Measurements from ENCODE around the gene PDS5B. TPM values are rescaled to one million over a fixed set of nuclear protein-coding genes. Genes with fewer than 3 reads are reported as not detected.

PDS5B gene
- total RNA-seq, 1 donor from 2014 or later = 49.4 TPM

DNA sequence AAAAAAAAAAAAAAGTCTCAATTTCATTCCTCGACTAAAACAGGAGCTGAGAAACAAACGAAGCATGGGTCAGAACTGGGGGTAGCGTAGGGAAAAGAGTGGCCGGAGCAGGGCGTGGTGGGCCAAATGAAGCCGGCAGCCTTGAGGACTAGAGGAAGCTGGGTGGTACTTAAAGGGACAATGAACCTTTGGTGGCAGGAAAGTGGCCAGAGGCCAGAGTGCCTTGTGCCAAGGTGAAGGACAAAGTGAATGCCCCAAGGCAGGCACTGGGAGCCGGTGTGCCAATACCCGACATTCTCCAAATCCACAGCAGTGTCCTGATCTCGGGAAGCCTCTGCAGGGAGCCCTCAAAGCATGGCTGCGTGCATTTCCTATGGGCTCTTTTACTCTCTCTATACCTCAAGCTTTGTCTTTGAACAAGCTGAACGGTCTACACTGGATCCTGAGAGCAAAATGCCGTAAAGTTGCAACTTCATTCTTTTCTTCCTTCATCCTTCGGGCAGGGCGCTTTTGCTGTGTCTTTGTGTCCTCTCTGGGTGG, 235.0 kb downstream of the PDS5B start:
- H3K9me3 ChIP-seq = no peaks in the 10 kb centered on the region
- H3K4me1 ChIP-seq = no peaks in the 10 kb centered on the region
- no peaks in the 10 kb centered on the region for H3K27me3 ChIP-seq
- no peak overlapping the region for H3K27ac ChIP-seq
- H3K4me3 ChIP-seq = no peak overlapping the region
- H3K36me3 ChIP-seq = no peaks in the 10 kb centered on the region
- TF ChIP-seq POLR2AphosphoS5 (IDR thresholded peaks at IDR 0.05; ENCODE audit: insufficient read depth in 1 of 2, low read depth in 1 of 2) (no peak), POLR2A (IDR thresholded peaks at IDR 0.05) (no peak)
- TF ChIP-seq, protein P1, sequence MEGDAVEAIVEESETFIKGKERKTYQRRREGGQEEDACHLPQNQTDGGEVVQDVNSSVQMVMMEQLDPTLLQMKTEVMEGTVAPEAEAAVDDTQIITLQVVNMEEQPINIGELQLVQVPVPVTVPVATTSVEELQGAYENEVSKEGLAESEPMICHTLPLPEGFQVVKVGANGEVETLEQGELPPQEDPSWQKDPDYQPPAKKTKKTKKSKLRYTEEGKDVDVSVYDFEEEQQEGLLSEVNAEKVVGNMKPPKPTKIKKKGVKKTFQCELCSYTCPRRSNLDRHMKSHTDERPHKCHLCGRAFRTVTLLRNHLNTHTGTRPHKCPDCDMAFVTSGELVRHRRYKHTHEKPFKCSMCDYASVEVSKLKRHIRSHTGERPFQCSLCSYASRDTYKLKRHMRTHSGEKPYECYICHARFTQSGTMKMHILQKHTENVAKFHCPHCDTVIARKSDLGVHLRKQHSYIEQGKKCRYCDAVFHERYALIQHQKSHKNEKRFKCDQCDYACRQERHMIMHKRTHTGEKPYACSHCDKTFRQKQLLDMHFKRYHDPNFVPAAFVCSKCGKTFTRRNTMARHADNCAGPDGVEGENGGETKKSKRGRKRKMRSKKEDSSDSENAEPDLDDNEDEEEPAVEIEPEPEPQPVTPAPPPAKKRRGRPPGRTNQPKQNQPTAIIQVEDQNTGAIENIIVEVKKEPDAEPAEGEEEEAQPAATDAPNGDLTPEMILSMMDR (IDR thresholded peaks at IDR 0.05) = no peak
- intact Hi-C loops (cut with DNase I) = no loop called here
- DNase-seq (ENCODE audit: extremely low spot score in 2 of 2) = no peak

DNA sequence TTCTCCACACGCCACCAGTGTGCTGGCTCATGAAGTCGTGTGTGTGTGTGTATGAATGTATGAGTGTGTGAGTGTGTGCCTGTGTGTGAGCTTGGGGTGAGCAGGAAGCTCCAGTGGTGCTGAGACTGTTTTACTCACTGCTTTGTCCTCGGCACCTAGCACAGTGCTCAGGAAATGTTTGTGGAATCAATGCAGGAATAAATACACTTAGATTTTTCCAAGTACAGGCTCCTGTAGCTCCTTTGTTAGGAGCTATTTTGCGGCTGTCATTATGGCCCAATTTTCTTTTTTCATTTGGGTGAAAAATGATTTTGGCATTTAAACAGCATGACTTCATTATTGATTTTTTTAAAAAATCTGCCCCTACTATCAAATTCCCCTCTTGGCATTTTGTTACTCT, 236.5 kb downstream of the PDS5B start:
- Histone ChIP-seq H3K4me3 (no peak overlapping the region), H3K36me3 (no peaks in the 10 kb centered on the region), H3K27me3 (no peaks in the 10 kb centered on the region), H3K4me1 (no peaks in the 10 kb centered on the region), H3K9me3 (no peaks in the 10 kb centered on the region), H3K27ac (no peak overlapping the region)
- intact Hi-C loops (cut with DNase I) = no loop called here
- TF ChIP-seq, protein P1 (IDR thresholded peaks at IDR 0.05) = no peak
- TF ChIP-seq POLR2AphosphoS5 (IDR thresholded peaks at IDR 0.05; ENCODE audit: insufficient read depth in 1 of 2, low read depth in 1 of 2) = no peak
- TF ChIP-seq POLR2A (IDR thresholded peaks at IDR 0.05) = no peak
- no peak for DNase-seq (ENCODE audit: extremely low spot score in 2 of 2)

DNA sequence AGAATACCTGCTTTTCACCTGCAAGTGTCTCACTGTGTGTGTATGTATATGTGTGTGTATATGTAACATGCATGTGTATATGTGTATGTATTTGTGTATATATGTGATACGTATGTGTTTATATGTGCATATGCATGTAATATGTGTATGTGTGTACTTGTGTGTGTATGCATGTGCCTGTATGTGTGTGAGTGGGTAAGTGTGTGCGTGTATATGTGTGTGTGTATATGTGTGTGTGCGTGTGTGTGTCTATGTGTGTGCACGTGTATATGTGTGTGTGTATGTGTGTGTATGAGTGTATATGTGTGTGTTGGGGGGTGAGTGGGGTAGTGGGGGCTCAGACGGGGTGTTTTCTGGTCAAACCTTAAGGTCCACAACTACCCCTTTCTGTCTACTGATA, 237.3 kb downstream of the PDS5B start:
- no peaks in the 10 kb centered on the region for H3K27me3 ChIP-seq
- DNase-seq (ENCODE audit: extremely low spot score in 2 of 2) = no peak
- H3K4me1 ChIP-seq = no peaks in the 10 kb centered on the region
- no peak overlapping the region for H3K4me3 ChIP-seq
- intact Hi-C loops (cut with DNase I) = no loop called here
- TF ChIP-seq POLR2A (IDR thresholded peaks at IDR 0.05) (no peak), POLR2AphosphoS5 (IDR thresholded peaks at IDR 0.05; ENCODE audit: insufficient read depth in 1 of 2, low read depth in 1 of 2) (no peak)
- TF ChIP-seq, protein P1 (IDR thresholded peaks at IDR 0.05) = no peak
- H3K9me3 ChIP-seq = no peaks in the 10 kb centered on the region
- H3K27ac ChIP-seq = no peak overlapping the region
- no peaks in the 10 kb centered on the region for H3K36me3 ChIP-seq

DNA sequence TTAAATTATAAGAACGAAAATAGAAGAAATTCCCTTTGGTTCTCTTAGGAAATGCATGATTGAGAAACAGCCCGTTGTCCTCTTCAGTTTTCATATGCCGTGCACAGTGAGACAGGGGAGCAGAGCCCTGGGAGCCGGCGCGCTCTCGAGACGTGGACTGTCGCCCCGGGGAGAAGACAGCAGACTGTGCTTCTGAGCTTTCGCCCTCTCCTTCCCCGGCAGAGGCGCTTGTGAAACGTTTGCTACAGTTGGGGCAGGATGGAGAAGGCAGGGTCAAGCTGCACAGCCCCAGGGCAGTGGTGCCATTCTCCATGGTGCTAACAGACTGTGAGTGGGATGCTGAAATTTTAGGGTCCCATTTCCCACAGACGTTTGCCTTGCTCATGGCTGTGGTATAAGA, 237.8 kb downstream of the PDS5B start:
- H3K27ac ChIP-seq = no peak overlapping the region
- no peak for DNase-seq (ENCODE audit: extremely low spot score in 2 of 2)
- H3K36me3 ChIP-seq = no peaks in the 10 kb centered on the region
- TF ChIP-seq POLR2A (IDR thresholded peaks at IDR 0.05) (no peak), POLR2AphosphoS5 (IDR thresholded peaks at IDR 0.05; ENCODE audit: insufficient read depth in 1 of 2, low read depth in 1 of 2) (no peak)
- TF ChIP-seq, protein P1 (IDR thresholded peaks at IDR 0.05) = no peak
- H3K9me3 ChIP-seq = no peaks in the 10 kb centered on the region
- intact Hi-C loops (cut with DNase I) = no loop called here
- no peak overlapping the region for H3K4me3 ChIP-seq
- no peaks in the 10 kb centered on the region for H3K4me1 ChIP-seq
- H3K27me3 ChIP-seq = no peaks in the 10 kb centered on the region

DNA sequence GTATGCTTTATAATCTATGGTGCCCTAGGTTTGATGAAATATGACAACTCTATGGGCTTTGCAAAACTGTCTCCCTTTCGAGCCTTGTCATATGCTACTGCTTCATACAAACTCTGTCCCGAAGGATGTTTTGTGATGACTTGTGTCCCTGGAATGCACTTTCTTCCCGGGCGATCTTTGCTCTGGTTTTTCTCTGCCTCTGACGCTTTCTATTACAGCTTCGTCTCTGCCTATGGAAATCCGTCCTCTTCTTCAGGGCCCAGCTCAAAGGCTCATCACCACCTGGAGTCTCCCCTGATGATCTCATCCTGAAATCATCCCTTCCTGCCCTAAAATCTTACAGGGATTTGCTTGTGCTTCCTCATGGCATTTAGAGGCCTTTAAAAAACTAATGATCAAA, 238.4 kb downstream of the PDS5B start:
- intact Hi-C loops (cut with DNase I) = no loop called here
- no peaks in the 10 kb centered on the region for H3K27me3 ChIP-seq
- no peaks in the 10 kb centered on the region for H3K4me1 ChIP-seq
- no peaks in the 10 kb centered on the region for H3K9me3 ChIP-seq
- no peak overlapping the region for H3K4me3 ChIP-seq
- no peak overlapping the region for H3K27ac ChIP-seq
- TF ChIP-seq, protein P1 (IDR thresholded peaks at IDR 0.05) = no peak
- TF ChIP-seq POLR2AphosphoS5 (IDR thresholded peaks at IDR 0.05; ENCODE audit: insufficient read depth in 1 of 2, low read depth in 1 of 2) = no peak
- TF ChIP-seq POLR2A (IDR thresholded peaks at IDR 0.05) = no peak
- no peaks in the 10 kb centered on the region for H3K36me3 ChIP-seq
- DNase-seq (ENCODE audit: extremely low spot score in 2 of 2) = no peak
